ENCODE data around the gene DSCAML1. TPM values are rescaled to one million over a fixed set of nuclear protein-coding genes. Genes with fewer than 3 reads are reported as not detected.
"Not testable (repeated sequence)": the region's sequence is repeated elsewhere in the genome, so short reads cannot be mapped to it uniquely, and the experiment has no call there.

Gene DSCAML1
- total RNA-seq, 1 donor from 2014 or later, result 1.4 TPM

DNA sequence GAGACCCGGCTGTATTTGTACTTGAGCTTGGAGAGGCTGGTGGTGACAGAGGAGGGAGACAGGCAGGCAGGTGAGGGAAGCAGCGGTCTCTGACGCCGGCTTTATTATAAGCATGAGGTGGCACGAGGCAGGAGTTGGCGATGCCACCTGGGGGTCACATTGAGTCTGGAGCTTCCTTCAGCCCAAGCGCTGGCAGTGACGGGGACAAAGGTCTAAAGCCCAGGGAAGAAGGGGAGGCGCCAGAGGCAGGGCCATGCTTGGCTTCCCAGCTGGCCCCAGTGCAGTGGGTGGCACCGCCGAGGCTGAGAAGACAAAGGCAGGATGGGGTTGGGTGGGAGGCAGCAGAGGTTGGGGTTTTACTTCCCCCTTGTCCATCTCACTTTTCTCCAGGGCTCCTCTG, 23.1 kb upstream of the DSCAML1 start:
- ATAC-seq (no peak), DNase-seq (ENCODE audit: low spot score) (no peak)

DNA sequence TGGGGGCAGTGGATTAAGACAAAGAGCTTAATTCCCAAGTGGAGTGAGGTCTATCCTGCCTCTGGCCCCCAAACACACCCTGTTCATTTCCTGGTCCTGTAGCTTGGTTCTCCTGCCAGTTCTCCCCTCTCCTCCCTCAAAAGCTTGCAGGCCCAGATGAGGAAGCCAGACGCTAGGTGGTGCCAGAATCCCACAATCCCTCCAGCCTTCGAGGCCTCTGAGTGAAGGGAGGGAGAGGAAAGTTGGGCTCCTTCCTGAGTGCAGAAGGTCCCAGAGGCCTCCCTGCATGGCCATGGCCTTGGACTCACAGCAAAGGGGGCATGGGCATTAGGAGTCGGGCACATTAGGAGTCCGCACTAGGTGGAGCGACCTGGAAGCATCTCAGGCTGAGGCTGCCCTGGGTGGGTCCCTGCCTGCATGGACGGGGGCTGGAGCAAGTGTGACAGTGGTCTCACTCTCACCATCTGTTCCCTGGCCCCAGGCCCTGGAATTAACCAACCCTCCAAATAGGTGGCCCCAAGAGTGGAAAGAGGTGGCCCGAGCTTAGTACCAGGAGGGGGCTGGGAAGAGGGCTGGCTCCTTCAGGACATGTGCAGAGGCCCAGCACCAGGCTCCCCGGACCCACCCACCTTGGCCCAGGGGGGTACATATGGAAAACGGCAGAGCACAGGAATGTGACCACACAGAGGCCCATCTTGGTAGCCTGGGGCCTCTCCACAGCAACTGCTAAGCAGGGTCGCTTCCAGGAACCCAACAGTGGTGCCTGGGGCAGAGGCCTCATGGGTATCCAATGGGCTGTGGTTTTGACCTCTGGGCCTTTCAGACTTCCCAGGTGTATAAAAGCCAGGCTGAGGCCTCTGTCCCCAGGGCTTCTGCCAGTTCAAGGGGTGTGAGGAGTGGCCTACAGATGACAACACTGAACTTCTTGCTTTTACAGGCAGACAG, 22.4 kb upstream of the DSCAML1 start:
- no peak for DNase-seq (ENCODE audit: low spot score)

GRCh38 chr11:117818041-117818873, 21.2 kb upstream of the DSCAML1 start:
- DNase-seq (ENCODE audit: low spot score) (no peak), ATAC-seq (peak; percentile 5)

More for the DNA sequence above, 22.4 kb upstream of the DSCAML1 start:
- no peak for ATAC-seq

GRCh38 chr11:117817368-117818040, 20.5 kb upstream of the DSCAML1 start:
- ATAC-seq (peak; percentile 83), DNase-seq (ENCODE audit: low spot score) (peak; percentile 74)

DNA sequence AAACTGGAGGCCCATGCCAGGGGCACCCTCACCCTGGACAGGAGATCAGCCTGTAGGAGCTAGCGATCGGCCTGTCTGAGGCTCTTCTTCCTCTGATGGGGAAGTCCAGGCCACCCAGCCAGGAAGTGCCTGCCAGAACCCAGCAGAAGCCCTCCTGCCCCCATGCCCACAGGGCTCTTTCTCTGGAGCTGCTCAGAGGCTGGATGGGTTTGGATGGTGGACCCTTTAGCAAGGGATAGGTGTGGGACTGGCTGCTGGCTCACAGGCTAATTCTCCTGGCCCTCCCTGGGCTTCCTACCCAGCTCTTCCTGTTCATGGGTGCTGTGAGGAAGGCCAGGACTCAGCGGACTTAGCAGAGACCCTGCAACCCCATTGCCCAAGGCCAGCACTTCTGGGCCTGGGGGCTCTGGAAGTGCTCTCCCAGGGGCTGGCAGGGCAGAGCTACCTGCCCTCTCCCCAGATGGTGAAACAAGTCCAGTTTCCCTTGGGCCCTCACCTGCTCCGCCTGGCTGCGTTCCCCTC, 19.9 kb upstream of the DSCAML1 start:
- ATAC-seq, result no peak
- DNase-seq (ENCODE audit: low spot score), result no peak

- DNase-seq (ENCODE audit: low spot score) (no peak), ATAC-seq (no peak)
Observed at GRCh38 chr11:117816151-117816741, 19.2 kb upstream of the DSCAML1 start.

- ATAC-seq (peak; percentile 20), DNase-seq (ENCODE audit: low spot score) (no peak)
Observed at GRCh38 chr11:117815262-117815803, 18.3 kb upstream of the DSCAML1 start.

DNA sequence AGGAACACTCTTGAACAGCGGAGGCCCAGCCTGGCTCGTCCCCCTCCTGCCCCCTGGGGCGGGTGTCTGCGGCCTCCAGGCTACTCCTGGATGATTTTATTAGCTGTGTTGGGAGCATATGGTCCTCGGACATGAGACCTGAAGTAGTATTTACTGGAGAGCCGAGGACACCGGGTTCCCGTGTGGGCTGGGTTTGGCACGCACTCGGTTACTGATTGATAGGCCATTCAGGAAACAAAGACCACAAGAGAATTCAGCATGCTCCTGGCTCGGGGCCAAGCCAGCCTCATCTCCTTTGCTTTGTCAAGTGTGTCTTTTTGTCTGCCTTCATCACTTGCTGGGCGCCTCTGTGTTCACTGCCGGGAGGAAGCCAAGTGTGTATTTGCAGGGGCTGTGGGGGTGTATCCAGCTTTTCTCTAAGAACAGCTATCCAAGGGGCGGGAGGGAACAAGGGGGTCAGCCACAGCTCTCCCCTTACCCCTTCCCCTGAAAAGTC, 17.8 kb upstream of the DSCAML1 start:
- ATAC-seq, result no peak

GRCh38 chr11:117814204-117814765, 17.3 kb upstream of the DSCAML1 start:
- DNase-seq (ENCODE audit: low spot score) (no peak), ATAC-seq (no peak)

More for the DNA sequence above, 17.8 kb upstream of the DSCAML1 start:
- no peak for DNase-seq (ENCODE audit: low spot score)

- not testable (repeated sequence) for DNase-seq (ENCODE audit: low spot score); ATAC-seq
Observed at GRCh38 chr11:117810056-117810451, 13.0 kb upstream of the DSCAML1 start.

DNA sequence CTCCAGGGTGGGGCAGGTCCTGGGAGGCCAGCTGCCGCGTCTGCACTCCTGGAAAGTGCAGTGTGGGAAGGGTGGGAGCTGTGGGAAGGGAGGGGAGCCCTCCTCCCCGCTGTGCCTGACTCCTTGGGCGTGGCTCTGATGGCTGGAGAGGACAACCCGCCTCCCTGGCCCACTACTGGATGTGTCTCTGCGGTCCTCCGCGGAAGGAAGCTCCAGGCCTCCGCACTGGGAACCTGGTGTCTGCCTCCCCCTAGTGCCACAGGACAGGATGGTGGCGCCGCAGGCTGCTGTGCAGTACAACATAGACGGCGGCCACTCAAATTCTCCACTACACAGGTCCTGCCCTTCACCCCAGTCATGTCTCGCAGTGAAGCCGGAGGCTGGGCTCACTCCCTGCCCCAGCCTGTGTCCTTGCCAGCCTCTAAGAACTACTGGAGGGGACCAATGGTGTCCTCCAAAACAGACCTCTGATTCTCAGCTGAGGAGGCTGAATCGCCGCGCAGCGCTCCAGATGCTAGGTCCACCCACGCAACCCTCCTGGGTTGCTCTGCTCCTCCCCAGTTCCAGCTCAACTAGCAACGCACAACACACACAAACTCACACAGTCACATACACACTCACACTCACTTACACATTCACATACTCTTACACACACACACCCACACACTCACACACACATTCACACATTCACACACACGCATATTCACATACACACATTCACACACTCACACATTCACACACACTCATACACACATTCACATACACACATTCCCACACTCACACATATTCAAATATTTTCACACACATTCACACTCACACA, 12.4 kb upstream of the DSCAML1 start:
- DNase-seq (ENCODE audit: low spot score) (no peak), ATAC-seq (peak; percentile 69)

DNA sequence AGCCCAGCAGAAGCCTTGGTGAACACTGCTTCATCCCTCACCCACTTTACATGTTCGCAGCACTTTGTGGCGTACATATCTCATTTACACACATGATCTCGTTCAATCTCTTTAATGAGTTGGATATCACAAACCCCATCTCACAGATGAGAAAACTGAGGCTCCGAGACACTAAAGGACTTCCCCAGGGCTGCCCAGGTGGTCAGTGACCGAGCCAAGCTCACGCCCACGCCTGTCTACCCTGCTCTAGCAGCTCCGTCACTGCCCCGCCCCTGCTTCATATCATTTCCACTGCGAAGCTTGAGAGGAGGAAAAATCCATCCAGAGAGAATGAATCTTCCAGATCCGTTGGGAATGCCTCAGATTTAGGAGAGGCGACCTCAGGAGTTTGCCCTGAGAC, 11.8 kb upstream of the DSCAML1 start:
- DNase-seq (ENCODE audit: low spot score), result no peak

DNA sequence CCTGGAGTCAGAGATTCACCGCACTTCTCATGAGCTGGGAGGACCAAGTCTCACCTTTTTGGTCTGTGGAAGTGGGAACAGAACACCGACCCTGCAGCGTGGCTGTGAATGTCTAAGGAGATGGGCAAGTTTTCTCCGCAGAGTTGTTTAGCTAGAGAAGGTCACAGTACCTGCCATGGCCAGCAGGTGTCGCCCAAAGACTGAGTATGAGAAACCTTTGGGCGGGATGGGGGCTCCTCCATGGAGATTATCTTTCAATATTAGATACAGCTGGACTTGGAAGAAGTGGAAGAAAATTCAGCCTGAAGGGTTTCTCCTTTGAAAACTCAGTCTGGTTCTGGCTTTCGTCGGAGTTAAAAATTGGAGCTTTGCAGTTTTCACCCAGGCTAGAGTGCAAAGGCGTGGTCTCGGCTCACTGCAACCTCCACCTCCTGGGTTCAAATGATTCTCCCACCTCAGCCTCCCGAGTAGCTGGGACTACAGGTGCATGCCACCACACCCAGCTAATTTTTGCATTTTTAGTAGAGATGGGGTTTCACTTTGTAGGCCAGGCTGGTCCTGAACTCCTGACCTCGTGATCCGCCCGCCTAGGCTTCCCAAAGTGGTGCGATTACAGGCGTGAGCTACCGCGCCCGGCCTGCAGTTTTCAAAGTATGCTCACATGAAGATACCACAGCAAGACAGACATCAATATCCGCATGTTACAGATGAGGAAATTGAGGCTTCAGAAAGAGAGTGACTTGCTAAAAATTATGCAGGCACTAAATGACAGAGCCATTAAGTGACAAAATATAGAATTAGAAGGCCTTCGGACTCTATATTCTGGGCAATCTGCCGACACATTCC, 10.7 kb upstream of the DSCAML1 start:
- ATAC-seq (peak; percentile 91), DNase-seq (ENCODE audit: low spot score) (no peak)

More for the DNA sequence above, 11.8 kb upstream of the DSCAML1 start:
- ATAC-seq, result no peak

- ATAC-seq, result no peak
- no peak for DNase-seq (ENCODE audit: low spot score)
Observed at GRCh38 chr11:117806846-117807245, 9.8 kb upstream of the DSCAML1 start.

DNA sequence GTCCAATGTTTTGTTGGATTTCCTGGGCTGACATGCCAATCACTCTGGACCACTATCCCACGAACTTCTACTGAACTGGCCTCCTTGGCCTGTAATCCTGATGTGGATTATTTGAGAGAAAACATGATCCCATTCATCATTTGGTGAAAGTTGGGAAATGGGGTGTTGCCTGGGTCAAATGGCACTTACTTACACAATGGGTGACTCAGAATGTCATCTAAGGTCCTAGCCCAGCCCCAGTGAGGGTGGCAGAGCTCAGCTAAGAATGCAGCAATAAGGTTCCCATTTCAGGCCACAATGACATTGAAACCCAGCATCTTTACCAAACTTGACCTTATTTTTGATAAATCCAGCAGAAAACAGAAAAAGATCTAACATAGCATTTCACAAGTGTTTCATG, 8.0 kb upstream of the DSCAML1 start:
- no peak for ATAC-seq
- DNase-seq (ENCODE audit: low spot score), result no peak

DNA sequence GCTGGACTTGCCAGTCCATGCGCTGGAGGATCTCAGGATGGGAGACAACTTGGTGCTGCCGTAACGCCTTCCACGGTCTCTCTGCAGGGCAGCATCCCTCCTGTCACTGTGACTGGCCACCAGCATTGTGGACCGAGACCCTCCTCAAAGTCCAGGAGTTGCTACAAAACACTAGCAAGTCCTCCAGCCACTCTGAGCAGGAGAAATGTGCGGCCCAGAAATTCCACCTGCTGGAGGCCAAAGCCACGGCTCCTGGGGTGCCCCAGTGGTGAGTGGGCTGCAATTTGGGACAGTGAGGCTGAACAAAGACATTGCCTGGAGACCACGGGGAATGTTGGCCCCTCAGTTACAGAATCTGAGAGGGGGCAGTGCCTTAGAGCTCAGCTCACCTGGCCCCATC, 6.9 kb upstream of the DSCAML1 start:
- ATAC-seq (no peak), DNase-seq (ENCODE audit: low spot score) (no peak)

GRCh38 chr11:117799634-117800033, 2.6 kb upstream of the DSCAML1 start:
- ATAC-seq (no peak), DNase-seq (ENCODE audit: low spot score) (no peak)

- ATAC-seq (no peak), DNase-seq (ENCODE audit: low spot score) (no peak)
Observed at GRCh38 chr11:117796456-117796871, 552 bp downstream of the DSCAML1 start.
